ENCODE results near the gene CT45A6. TPM values are rescaled to one million over a fixed set of nuclear protein-coding genes. Genes with fewer than 3 reads are reported as not detected.
"Not testable (repeated sequence)": the region's sequence is repeated elsewhere in the genome, so short reads cannot be mapped to it uniquely, and the experiment has no call there.

The CT45A6 gene, protein sequence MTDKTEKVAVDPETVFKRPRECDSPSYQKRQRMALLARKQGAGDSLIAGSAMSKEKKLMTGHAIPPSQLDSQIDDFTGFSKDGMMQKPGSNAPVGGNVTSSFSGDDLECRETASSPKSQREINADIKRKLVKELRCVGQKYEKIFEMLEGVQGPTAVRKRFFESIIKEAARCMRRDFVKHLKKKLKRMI
- not detected for total RNA-seq (2021; fragmentation: NEBNext Ultra II Directional; extraction: Animal tissue kit (Norgen Biotek cat#: 25700))
- long read RNA-seq: 0 reads

GRCh38 chrX:135802687-135803086 lies at the start of gene CT45A6:
CT45A6 (minus strand) TSS chrX:135802787; CDS start chrX:135798993, 3,794 bp downstream.
- not testable (repeated sequence) for H3K36me3 Mint-ChIP-seq (ENCODE audit: low read depth); DNase-seq; H3K4me3 Mint-ChIP-seq; H3K4me1 Mint-ChIP-seq (ENCODE audit: low read depth); H3K27ac Mint-ChIP-seq; H3K27me3 Mint-ChIP-seq (ENCODE audit: insufficient read depth); H3K9me3 Mint-ChIP-seq

GRCh38 chrX:135837180-135837579 lies 34.6 kb upstream of the CT45A6 start, which contains the start of gene CT45A7:
CT45A7 (minus strand) TSS chrX:135837280; CDS start chrX:135833533, 3,747 bp downstream.
- DNase-seq; H3K9me3 Mint-ChIP-seq; H3K4me3 Mint-ChIP-seq; H3K27ac Mint-ChIP-seq; H3K4me1 Mint-ChIP-seq (ENCODE audit: low read depth); H3K36me3 Mint-ChIP-seq (ENCODE audit: low read depth); H3K27me3 Mint-ChIP-seq (ENCODE audit: insufficient read depth): not testable (repeated sequence)

DNA sequence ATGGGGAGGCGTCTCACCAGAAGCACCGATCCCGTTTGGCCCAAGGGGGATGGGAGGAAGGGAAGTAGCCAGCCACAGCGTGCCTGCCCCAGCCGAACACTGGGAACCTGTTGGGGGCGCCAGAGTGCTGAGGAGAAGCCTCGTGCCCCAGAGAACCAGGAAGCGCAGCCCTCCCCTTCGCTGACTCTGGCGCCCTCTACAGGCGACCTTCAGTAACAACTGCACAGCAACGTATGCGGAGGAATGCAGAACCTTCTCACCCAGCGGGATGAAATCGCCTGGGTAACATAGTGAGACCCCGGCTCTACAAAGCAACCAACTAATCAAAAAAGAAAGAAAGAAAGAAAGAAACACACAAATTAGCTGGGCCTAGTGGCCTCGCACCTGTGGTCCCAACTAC lies 17.3 kb upstream of the CT45A6 start, which contains the start of gene CT45A2:
Gene CT45A2 (minus strand): TSS at position 101 of the 400 bp plus-strand sequence. CDS start 3,747 bp downstream, outside the sequence.
- not testable (repeated sequence) for H3K27ac Mint-ChIP-seq; H3K4me3 Mint-ChIP-seq; H3K4me1 Mint-ChIP-seq (ENCODE audit: low read depth); H3K36me3 Mint-ChIP-seq (ENCODE audit: low read depth); H3K9me3 Mint-ChIP-seq; H3K27me3 Mint-ChIP-seq (ENCODE audit: insufficient read depth); DNase-seq

DNA sequence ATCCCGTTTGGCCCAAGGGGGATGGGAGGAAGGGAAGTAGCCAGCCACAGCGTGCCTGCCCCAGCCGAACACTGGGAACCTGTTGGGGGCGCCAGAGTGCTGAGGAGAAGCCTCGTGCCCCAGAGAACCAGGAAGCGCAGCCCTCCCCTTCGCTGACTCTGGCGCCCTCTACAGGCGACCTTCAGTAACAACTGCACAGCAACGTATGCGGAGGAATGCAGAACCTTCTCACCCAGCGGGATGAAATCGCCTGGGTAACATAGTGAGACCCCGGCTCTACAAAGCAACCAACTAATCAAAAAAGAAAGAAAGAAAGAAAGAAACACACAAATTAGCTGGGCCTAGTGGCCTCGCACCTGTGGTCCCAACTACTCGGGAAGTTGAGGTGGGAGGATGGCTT lies 17.2 kb downstream of the CT45A6 start, which contains the start of gene CT45A5:
Gene CT45A5 (minus strand): TSS at position 101 of the 400 bp plus-strand sequence. CDS start 3,774 bp downstream, outside the sequence.
- not testable (repeated sequence) for H3K4me1 Mint-ChIP-seq (ENCODE audit: low read depth); H3K27ac Mint-ChIP-seq; H3K36me3 Mint-ChIP-seq (ENCODE audit: low read depth); H3K4me3 Mint-ChIP-seq; DNase-seq; H3K9me3 Mint-ChIP-seq; H3K27me3 Mint-ChIP-seq (ENCODE audit: insufficient read depth)

- not testable (repeated sequence) for H3K27me3 Mint-ChIP-seq (ENCODE audit: insufficient read depth); DNase-seq; H3K36me3 Mint-ChIP-seq (ENCODE audit: low read depth); H3K4me3 Mint-ChIP-seq; H3K4me1 Mint-ChIP-seq (ENCODE audit: low read depth); H3K27ac Mint-ChIP-seq; H3K9me3 Mint-ChIP-seq
These were observed 34.5 kb downstream of the CT45A6 start, which contains the start of gene CT45A3 for GRCh38 chrX:135768091-135768490. CT45A3 (minus strand) TSS chrX:135768191; CDS start chrX:135764444, 3,747 bp downstream.

DNA sequence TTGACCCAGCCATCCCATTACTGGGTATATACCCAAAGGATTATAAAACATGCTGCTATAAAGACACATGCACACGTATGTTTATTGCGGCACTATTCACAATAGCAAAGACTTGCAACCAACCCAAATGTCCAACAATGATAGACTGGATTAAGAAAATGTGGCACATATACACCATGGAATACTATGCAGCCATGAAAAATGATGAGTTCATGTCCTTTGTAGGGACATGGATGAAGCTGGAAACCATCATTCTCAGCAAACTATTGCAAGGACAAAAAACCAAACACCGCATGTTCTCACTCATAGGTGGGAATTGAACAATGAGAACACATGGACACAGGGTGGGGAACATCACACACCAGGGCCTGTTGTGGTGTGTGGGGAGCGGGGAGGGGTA lies 57.8 kb downstream of the CT45A6 start:
- H3K27ac Mint-ChIP-seq; H3K4me1 Mint-ChIP-seq (ENCODE audit: low read depth); H3K36me3 Mint-ChIP-seq (ENCODE audit: low read depth); H3K9me3 Mint-ChIP-seq; H3K27me3 Mint-ChIP-seq (ENCODE audit: insufficient read depth); DNase-seq; H3K4me3 Mint-ChIP-seq: not testable (repeated sequence)

Other genes with a start within 250 kb of the CT45A6 start
- gene CT45A1, start 89.1 kb downstream of the CT45A6 start, total RNA-seq (2021; fragmentation: NEBNext Ultra II Directional; extraction: Animal tissue kit (Norgen Biotek cat#: 25700)): not detected
- not detected for gene CT45A3, start 34.6 kb downstream of the CT45A6 start, total RNA-seq (2021; fragmentation: NEBNext Ultra II Directional; extraction: Animal tissue kit (Norgen Biotek cat#: 25700))
- not detected for gene CT45A5, start 17.3 kb downstream of the CT45A6 start, total RNA-seq (2021; fragmentation: NEBNext Ultra II Directional; extraction: Animal tissue kit (Norgen Biotek cat#: 25700))
- not detected for gene CT45A2, start 17.2 kb upstream of the CT45A6 start, total RNA-seq (2021; fragmentation: NEBNext Ultra II Directional; extraction: Animal tissue kit (Norgen Biotek cat#: 25700))
- not detected for gene CT45A7, start 34.5 kb upstream of the CT45A6 start, total RNA-seq (2021; fragmentation: NEBNext Ultra II Directional; extraction: Animal tissue kit (Norgen Biotek cat#: 25700))
- gene CT45A8, start 51.8 kb upstream of the CT45A6 start, total RNA-seq (2021; fragmentation: NEBNext Ultra II Directional; extraction: Animal tissue kit (Norgen Biotek cat#: 25700)): not detected
- gene CT45A9, start 69.0 kb upstream of the CT45A6 start, total RNA-seq (2021; fragmentation: NEBNext Ultra II Directional; extraction: Animal tissue kit (Norgen Biotek cat#: 25700)): not detected
- not detected for gene CT45A10, start 90.7 kb upstream of the CT45A6 start, total RNA-seq (2021; fragmentation: NEBNext Ultra II Directional; extraction: Animal tissue kit (Norgen Biotek cat#: 25700))
- gene SAGE1, start 90.9 kb upstream of the CT45A6 start, total RNA-seq (2021; fragmentation: NEBNext Ultra II Directional; extraction: Animal tissue kit (Norgen Biotek cat#: 25700)): not detected
- 10 to 100 TPM; 28.5 to 34.4 (median 31.5) TPM for gene MMGT1, start 171.2 kb upstream of the CT45A6 start, total RNA-seq (2021; fragmentation: NEBNext Ultra II Directional; extraction: Animal tissue kit (Norgen Biotek cat#: 25700))
- 10 to 100 TPM; 16.0 to 22.7 (median 18.6) TPM for gene SLC9A6, start 182.6 kb upstream of the CT45A6 start, total RNA-seq (2021; fragmentation: NEBNext Ultra II Directional; extraction: Animal tissue kit (Norgen Biotek cat#: 25700))